Measurements from ENCODE around the gene LUC7L3.
"Not testable (repeated sequence)": the region's sequence is repeated elsewhere in the genome, so short reads cannot be mapped to it uniquely, and the experiment has no call there.

The LUC7L3 gene, protein sequence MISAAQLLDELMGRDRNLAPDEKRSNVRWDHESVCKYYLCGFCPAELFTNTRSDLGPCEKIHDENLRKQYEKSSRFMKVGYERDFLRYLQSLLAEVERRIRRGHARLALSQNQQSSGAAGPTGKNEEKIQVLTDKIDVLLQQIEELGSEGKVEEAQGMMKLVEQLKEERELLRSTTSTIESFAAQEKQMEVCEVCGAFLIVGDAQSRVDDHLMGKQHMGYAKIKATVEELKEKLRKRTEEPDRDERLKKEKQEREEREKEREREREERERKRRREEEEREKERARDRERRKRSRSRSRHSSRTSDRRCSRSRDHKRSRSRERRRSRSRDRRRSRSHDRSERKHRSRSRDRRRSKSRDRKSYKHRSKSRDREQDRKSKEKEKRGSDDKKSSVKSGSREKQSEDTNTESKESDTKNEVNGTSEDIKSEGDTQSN
- total RNA-seq: 133 to 359 (median 173) reads per million in 9 experiments

DNA sequence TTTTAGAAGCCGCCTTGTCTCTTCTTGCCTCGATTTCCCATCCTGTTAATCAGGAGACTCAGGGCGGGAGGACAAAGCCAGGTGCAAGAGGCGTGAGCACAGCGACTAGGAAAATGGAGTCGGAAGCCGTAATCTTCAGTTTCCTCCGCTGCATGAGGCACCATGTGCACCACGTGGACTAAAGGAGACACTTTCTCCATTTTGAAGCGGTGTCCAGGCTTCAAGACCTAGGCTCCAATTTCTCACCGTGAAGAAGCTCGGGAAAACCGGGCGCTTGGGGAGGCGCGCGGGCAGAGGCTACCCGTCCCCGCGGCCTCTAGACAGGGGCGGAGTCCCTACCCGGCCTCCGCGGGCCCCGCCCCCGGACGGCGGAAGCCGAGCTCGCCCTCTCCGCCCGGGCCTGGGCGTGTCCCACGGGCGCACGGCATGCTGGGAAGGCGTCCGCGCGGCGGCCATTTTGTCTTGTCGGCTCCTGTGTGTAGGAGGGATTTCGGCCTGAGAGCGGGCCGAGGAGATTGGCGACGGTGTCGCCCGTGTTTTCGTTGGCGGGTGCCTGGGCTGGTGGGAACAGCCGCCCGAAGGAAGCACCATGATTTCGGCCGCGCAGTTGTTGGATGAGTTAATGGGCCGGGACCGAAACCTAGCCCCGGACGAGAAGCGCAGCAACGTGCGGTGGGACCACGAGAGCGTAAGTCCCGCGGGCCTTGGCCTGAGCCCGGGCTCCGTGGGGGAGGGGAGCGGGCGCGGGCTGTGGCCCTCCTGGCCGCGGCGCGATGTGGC, at the start of gene LUC7L3:
Gene LUC7L3 (plus strand): TSS at position 460 of the 780 bp plus-strand sequence. CDS start 130 bp downstream, at position 590.
- Mint-ChIP-seq H3K9me3 (no peaks in the 10 kb centered on the region), H3K4me3 (peak within 1 kb of the TSS; percentile 96 to 98), H3K36me3 (ENCODE audit: insufficient read depth) (peaks cover 33% of the 10 kb centered on the region), H3K27ac (peak within 1 kb of the TSS; percentile 97), H3K27me3 (no peaks in the 10 kb centered on the region), H3K4me1 (ENCODE audit: low read depth in 2 of 2) (peaks cover 20 to 27% of the 10 kb centered on the region in 2 donors)
- DNase-seq (peak; percentile 88 to 94 (median 91)), ATAC-seq (replicated peaks) (peak; percentile 94)

DNA sequence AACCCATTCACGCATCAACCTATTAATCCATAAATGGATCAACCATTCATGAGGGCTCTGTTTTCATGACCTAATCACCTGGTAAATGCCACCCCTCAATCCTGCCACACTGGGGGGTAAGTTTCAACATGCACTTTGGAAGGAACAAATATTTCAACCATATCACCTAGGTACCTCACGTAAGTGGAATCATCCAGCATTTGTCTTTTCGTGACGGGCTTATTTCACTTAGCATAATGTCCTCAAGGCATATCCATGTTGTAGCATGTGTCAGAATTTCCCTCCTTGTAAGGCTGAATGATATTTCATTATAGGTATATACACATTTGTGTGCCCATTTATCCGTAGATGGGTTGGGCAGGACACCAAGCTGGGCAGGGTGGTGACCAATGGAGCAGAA, 47.3 kb upstream of the LUC7L3 start:
- peaks cover 5 to 14% of the 10 kb centered on the region in 2 donors for H3K27me3 Mint-ChIP-seq
- H3K36me3 Mint-ChIP-seq (ENCODE audit: insufficient read depth): no peaks in the 10 kb centered on the region
- DNase-seq (no peak), ATAC-seq (replicated peaks) (no peak)
- H3K27ac Mint-ChIP-seq: no peak overlapping the region
- H3K4me3 Mint-ChIP-seq: no peak overlapping the region
- no peaks in the 10 kb centered on the region for H3K4me1 Mint-ChIP-seq (ENCODE audit: low read depth in 2 of 2)
- no peaks in the 10 kb centered on the region for H3K9me3 Mint-ChIP-seq

DNA sequence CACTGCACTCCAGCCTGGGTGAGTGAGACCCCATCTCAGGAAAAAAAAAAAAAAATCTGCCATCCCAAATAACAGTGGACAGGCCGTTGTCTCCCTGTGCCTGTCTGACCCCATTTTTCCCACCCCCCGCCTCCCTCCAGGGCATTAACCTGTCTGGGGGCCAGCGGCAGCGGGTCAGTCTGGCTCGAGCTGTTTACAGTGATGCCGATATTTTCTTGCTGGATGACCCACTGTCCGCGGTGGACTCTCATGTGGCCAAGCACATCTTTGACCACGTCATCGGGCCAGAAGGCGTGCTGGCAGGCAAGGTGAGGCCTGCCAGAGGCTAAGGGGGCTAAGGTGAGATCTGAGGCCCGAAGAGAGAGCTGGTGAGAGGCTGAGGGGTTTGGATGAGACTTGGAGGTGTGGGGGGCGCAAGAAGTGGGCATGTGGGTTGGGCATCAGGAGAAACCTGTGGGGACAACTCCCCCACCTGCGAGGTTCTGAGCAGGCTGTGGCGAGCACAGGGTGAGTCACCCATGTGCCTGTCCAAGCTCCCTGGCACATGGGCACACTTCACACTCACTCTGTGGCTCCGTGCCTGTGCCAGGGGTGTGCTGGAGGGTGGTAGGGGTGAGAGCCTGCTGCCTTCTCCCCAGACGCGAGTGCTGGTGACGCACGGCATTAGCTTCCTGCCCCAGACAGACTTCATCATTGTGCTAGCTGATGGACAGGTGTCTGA, 46.4 kb upstream of the LUC7L3 start:
- H3K36me3 Mint-ChIP-seq (ENCODE audit: insufficient read depth): no peaks in the 10 kb centered on the region
- H3K4me1 Mint-ChIP-seq (ENCODE audit: low read depth in 2 of 2): no peaks in the 10 kb centered on the region
- no peak for ATAC-seq (replicated peaks)
- no peak overlapping the region for H3K27ac Mint-ChIP-seq
- H3K27me3 Mint-ChIP-seq: peaks cover 7 to 23% of the 10 kb centered on the region in 2 donors
- no peak overlapping the region for H3K4me3 Mint-ChIP-seq
- H3K9me3 Mint-ChIP-seq: no peaks in the 10 kb centered on the region
- no peak for DNase-seq

DNA sequence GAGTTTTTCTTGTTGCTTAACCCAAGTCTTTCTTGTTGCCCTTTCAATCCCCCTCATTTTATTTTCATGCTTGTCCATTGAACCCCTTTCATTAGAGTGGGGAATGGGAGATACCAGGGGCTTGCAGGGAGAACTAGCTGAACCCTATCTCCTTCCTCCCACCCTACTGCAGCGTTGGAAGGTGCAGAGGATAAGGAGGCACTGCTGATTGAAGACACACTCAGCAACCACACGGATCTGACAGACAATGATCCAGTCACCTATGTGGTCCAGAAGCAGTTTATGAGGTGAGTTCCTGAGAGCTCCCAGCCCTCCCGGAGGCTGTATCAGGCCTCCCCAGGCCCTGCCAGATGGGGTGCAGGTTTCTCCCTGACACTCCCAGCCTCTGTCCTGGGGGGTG, 44.2 kb upstream of the LUC7L3 start:
- Mint-ChIP-seq H3K27ac (no peak overlapping the region), H3K36me3 (ENCODE audit: insufficient read depth) (no peaks in the 10 kb centered on the region), H3K27me3 (peaks cover 22 to 40% of the 10 kb centered on the region in 2 donors), H3K4me3 (no peak overlapping the region), H3K4me1 (ENCODE audit: low read depth in 2 of 2) (no peaks in the 10 kb centered on the region), H3K9me3 (no peaks in the 10 kb centered on the region)
- DNase-seq (no peak), ATAC-seq (replicated peaks) (no peak)

DNA sequence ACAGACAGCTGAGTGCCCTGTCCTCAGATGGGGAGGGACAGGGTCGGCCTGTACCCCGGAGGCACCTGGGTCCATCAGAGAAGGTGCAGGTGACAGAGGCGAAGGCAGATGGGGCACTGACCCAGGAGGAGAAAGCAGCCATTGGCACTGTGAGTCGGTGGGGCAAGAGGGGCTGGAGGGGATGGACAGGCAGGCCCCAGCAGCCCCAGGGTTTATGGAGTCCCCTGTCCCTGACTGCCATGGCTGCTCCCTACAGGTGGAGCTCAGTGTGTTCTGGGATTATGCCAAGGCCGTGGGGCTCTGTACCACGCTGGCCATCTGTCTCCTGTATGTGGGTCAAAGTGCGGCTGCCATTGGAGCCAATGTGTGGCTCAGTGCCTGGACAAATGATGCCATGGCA, 43.8 kb upstream of the LUC7L3 start:
- Mint-ChIP-seq H3K27ac (no peak overlapping the region), H3K9me3 (no peaks in the 10 kb centered on the region), H3K27me3 (peaks cover 27 to 45% of the 10 kb centered on the region in 2 donors), H3K36me3 (ENCODE audit: insufficient read depth) (no peaks in the 10 kb centered on the region), H3K4me1 (ENCODE audit: low read depth in 2 of 2) (no peaks in the 10 kb centered on the region), H3K4me3 (no peak overlapping the region)
- DNase-seq: no peak
- ATAC-seq (replicated peaks): no peak

DNA sequence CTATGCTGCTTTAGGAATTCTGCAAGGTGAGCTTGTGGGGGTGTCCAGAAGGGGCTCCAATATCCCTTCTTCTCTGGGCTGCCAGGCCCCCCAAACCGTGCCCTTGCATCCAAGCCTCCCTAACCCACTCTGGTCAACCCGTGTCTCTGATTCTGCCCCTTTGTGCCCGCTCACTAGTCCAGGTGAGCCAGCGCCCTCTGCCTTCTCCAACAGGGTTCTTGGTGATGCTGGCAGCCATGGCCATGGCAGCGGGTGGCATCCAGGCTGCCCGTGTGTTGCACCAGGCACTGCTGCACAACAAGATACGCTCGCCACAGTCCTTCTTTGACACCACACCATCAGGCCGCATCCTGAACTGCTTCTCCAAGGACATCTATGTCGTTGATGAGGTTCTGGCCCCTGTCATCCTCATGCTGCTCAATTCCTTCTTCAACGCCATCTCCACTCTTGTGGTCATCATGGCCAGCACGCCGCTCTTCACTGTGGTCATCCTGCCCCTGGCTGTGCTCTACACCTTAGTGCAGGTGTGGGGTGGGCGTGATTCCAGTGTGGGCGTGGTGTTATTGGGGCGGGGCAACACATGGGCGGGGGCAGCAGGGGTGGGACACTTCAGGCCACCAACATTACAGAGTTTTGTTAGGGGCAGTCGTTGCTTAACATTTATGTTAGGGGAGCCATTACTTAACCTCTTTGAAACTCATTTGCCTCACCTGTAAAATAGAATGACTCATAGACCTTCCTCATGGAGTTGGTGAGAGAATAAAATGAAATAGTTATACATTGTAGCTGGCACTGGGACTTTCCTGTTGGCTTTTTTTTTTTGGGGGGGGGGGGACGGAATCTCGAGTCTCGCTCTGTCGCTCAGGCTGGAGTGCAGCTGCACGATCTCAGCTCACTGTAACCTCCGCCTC, 43.1 kb upstream of the LUC7L3 start:
- ATAC-seq (replicated peaks): no peak
- H3K4me3 Mint-ChIP-seq: no peak overlapping the region
- H3K4me1 Mint-ChIP-seq (ENCODE audit: low read depth in 2 of 2): peaks cover 3% of the 10 kb centered on the region in 2 donors
- no peak for DNase-seq
- no peak overlapping the region for H3K27ac Mint-ChIP-seq
- no peaks in the 10 kb centered on the region for H3K9me3 Mint-ChIP-seq
- no peaks in the 10 kb centered on the region for H3K36me3 Mint-ChIP-seq (ENCODE audit: insufficient read depth)
- H3K27me3 Mint-ChIP-seq: peaks cover 34 to 52% of the 10 kb centered on the region in 2 donors

DNA sequence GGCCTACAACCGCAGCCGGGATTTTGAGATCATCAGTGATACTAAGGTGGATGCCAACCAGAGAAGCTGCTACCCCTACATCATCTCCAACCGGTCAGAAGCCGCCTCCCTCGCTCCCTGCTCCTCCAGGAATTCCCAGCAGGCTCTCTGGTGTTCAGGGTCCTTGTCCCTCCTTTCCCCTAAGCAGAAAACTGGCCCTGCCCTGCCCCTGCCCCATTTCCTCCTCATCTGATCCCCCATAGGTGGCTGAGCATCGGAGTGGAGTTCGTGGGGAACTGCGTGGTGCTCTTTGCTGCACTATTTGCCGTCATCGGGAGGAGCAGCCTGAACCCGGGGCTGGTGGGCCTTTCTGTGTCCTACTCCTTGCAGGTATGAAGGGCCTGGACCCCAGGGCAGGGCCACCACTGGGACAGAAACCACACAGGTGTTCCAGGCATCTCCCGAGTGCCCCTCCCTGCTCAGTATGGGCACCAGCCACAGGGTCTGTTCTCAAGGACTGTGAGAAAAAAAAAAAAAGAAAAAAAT, 41.5 kb upstream of the LUC7L3 start:
- no peak overlapping the region for H3K27ac Mint-ChIP-seq

DNA sequence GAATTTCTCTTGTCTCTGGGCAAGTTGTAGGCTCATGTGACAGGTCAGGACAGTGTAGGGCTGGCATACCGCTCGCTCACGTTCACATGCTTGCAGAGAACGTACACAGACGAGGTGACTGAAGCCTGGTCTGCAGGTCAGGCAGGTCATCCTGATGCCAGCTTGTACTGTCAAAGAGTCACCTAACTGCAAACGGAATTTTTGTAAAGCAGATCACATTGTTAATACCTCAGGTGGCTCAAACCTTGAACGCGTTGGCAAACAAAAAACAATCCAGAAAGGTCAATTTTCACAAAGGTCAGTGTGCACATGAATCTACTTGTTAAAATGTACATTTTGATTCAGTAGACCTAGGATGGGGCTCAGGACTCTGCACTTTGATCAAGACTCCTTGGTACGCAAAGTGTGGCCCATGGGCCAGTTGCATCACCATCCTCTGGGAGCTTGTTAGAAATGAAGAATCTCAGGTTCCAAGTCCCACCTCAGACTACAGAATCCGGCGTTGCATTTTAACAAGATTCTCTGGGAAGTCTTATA, 40.3 kb upstream of the LUC7L3 start:
- H3K36me3 Mint-ChIP-seq (ENCODE audit: insufficient read depth): no peaks in the 10 kb centered on the region
- peaks cover 5% of the 10 kb centered on the region in 2 donors for H3K4me1 Mint-ChIP-seq (ENCODE audit: low read depth in 2 of 2)
- ATAC-seq (replicated peaks) (no peak), DNase-seq (no peak)
- peaks cover 48 to 69% of the 10 kb centered on the region in 2 donors for H3K27me3 Mint-ChIP-seq
- no peak overlapping the region for H3K4me3 Mint-ChIP-seq
- no peaks in the 10 kb centered on the region for H3K9me3 Mint-ChIP-seq
- no peak overlapping the region for H3K27ac Mint-ChIP-seq

More for the DNA sequence above, 41.5 kb upstream of the LUC7L3 start:
- DNase-seq (no peak), ATAC-seq (replicated peaks) (no peak)
- no peak overlapping the region for H3K4me3 Mint-ChIP-seq
- no peaks in the 10 kb centered on the region for H3K36me3 Mint-ChIP-seq (ENCODE audit: insufficient read depth)
- peaks cover 5% of the 10 kb centered on the region in 2 donors for H3K4me1 Mint-ChIP-seq (ENCODE audit: low read depth in 2 of 2)
- H3K9me3 Mint-ChIP-seq: no peaks in the 10 kb centered on the region
- peaks cover 48 to 67% of the 10 kb centered on the region in 2 donors for H3K27me3 Mint-ChIP-seq

DNA sequence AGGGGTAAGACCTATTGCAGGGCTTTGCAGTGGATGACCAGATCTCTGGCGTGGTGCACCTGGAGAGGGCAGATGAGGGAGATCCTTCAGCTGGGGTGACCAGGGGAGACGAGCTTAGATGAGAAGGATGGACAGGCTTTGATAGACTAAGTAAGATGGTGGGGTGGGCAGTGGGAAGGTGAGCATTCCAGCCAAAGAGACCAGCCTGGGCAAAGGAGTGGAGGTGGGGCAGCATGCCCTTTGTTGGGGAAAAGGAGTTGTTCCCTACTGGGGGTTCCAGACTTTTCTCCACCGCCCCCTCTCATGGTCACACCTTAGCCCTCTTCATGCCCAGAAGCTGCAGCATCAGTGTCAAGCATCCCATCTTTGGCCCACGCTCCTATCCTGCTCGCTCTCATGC, 39.3 kb upstream of the LUC7L3 start:
- no peak overlapping the region for H3K4me3 Mint-ChIP-seq
- DNase-seq (no peak), ATAC-seq (replicated peaks) (no peak)
- no peaks in the 10 kb centered on the region for H3K9me3 Mint-ChIP-seq
- peaks cover 48 to 69% of the 10 kb centered on the region in 2 donors for H3K27me3 Mint-ChIP-seq
- H3K27ac Mint-ChIP-seq: no peak overlapping the region
- H3K4me1 Mint-ChIP-seq (ENCODE audit: low read depth in 2 of 2): peaks cover 5% of the 10 kb centered on the region in 2 donors
- H3K36me3 Mint-ChIP-seq (ENCODE audit: insufficient read depth): no peaks in the 10 kb centered on the region

DNA sequence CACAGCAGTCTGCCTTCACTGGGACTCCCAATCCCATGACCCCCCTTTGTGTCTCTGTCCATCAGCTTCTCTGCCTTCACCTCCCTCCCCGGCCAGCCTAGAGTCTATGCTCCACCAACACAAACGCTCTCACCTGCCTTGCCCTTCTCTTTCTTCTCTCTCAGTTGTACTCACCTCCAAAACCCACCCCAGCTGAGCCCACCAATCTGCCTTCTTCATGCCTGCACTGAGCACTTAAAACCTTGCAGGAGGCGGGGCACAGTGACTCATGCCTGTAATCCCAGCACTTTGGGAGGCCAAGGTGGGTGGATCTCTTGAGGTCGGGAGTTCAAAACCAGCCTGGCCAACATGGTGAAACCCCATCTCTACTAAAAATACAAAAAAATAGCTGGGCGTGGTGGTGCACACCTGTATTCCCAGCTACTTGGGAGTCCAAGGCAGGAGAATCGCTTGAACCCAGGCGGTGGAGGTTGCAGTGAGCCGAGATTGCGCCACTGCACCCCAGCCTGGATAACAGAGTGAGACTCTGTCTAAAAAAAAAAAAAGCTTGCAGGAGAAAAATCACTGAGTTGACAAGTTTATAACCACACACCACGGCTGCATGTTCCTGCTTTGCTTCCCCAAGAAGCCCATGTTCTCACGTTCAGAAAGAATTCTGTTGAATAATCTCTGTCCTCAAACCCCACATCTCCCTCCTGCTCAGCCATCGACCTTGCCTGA, 38.7 kb upstream of the LUC7L3 start:
- not testable (repeated sequence) for H3K36me3 Mint-ChIP-seq (ENCODE audit: insufficient read depth); H3K9me3 Mint-ChIP-seq; H3K4me1 Mint-ChIP-seq (ENCODE audit: low read depth in 2 of 2); DNase-seq; H3K4me3 Mint-ChIP-seq; ATAC-seq (replicated peaks); H3K27ac Mint-ChIP-seq
- peaks cover 48 to 69% of the 10 kb centered on the region in 2 donors for H3K27me3 Mint-ChIP-seq

DNA sequence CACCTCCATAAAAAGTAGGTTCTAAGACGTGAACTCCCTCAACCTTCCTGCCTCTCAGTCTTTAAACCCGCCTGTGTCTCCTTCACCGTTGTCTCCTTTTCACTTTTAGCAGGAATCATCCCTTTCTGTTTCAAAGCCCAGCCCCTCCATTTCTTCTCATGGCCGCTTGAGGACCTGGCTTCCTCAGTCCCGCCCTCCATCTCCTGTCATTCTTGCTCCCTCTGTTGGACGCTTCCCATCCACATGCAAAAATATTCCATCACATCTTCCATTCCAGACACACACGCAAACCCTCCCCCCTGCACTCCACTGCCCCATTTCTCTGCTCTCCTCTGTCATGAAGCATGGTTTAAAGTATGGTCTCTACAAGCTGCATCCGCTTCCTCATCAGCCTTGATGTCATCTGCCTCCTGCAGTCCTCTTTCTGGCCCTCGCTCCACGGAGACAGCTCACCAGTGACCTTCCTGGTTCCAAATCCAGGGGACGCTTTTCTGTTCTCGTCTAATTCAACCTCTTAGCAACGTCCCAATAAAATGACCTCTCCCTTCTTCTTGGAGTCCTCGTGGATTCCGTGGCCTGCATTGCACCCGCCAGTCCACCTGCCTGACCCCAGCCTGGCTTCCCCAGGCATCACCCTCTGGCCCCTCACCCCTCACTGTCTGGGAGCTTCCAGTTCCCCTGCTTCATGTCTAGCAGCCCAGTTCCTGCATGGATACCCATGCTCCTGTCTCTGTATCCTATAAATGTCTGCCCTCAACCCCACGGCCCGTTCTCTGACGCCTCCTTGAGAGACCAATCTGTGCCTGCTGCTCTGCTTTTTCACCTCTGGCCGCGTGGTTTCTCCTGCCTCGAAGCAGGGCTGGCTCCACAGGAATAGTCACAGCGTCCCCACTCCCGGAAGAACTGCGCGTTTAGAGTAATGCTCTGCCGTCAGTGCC, 37.9 kb upstream of the LUC7L3 start:
- Mint-ChIP-seq H3K4me3 (no peak overlapping the region), H3K27me3 (peaks cover 47 to 63% of the 10 kb centered on the region in 2 donors), H3K9me3 (no peaks in the 10 kb centered on the region), H3K4me1 (ENCODE audit: low read depth in 2 of 2) (peaks cover 5% of the 10 kb centered on the region in 2 donors), H3K36me3 (ENCODE audit: insufficient read depth) (no peaks in the 10 kb centered on the region), H3K27ac (no peak overlapping the region)
- DNase-seq: no peak
- ATAC-seq (replicated peaks): no peak
